GM13977 (cell line): Measurements from ENCODE around the gene MAML1.

ENCODE experiments used
- DNase-seq: peaks from one replicate; pipeline ENCODE4 v3.0.0; 2012; ENCODE audit warnings: low spot score
- in situ Hi-C: fragments of 300-500 bp; cut with MboI; formaldehyde crosslinking; loops from one replicate; pipeline ENCODE4 v1.12.0; 2022; ENCODE audit warnings: low sequenced_read_pairs, low pct_unique_long_range_greater_than_20kb, mixed read lengths, inconsistent platforms; ENCODE audit not compliant: unreplicated experiment
- TF ChIP-seq, protein P1 (sequence below): IDR thresholded peaks from 2 replicates; pipeline ENCODE4 v1.5.1; 2012; ENCODE audit warnings: mild to moderate bottlenecking, control low read depth; ENCODE audit not compliant: insufficient read depth; ENCODE audit errors: extremely low read depth, missing control alignments

Gene MAML1

GRCh38 chr5:179803651-179804554 is 71.3 kb downstream of the MAML1 start:
- DNase-seq = peak; percentile 39
- in situ Hi-C loops = no loop called here
- TF ChIP-seq, protein P1, sequence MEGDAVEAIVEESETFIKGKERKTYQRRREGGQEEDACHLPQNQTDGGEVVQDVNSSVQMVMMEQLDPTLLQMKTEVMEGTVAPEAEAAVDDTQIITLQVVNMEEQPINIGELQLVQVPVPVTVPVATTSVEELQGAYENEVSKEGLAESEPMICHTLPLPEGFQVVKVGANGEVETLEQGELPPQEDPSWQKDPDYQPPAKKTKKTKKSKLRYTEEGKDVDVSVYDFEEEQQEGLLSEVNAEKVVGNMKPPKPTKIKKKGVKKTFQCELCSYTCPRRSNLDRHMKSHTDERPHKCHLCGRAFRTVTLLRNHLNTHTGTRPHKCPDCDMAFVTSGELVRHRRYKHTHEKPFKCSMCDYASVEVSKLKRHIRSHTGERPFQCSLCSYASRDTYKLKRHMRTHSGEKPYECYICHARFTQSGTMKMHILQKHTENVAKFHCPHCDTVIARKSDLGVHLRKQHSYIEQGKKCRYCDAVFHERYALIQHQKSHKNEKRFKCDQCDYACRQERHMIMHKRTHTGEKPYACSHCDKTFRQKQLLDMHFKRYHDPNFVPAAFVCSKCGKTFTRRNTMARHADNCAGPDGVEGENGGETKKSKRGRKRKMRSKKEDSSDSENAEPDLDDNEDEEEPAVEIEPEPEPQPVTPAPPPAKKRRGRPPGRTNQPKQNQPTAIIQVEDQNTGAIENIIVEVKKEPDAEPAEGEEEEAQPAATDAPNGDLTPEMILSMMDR = no peak

GRCh38 chr5:179804555-179804947 is 71.9 kb downstream of the MAML1 start:
- in situ Hi-C loops = no loop called here
- no peak for DNase-seq
- TF ChIP-seq, protein P1 = no peak

GRCh38 chr5:179805070-179805528 is 72.5 kb downstream of the MAML1 start:
- no peak for DNase-seq
- TF ChIP-seq, protein P1 = no peak
- in situ Hi-C loops = no loop called here

- DNase-seq = peak; percentile 88
- in situ Hi-C loops = no loop called here
- TF ChIP-seq, protein P1 = no peak
Observed at GRCh38 chr5:179805529-179806249, 73.1 kb downstream of the MAML1 start.

- TF ChIP-seq, protein P1 = no peak
- in situ Hi-C loops = no loop called here
- peak; percentile 96 for DNase-seq
Observed at GRCh38 chr5:179806250-179807048, 73.8 kb downstream of the MAML1 start, which contains the start of gene MGAT4B. Gene MGAT4B (minus strand): TSS chr5:179806866. CDS start chr5:179806583, 283 bp downstream.
